DND-41 (cell line): ENCODE data around the gene PLVAP.

Source experiments
- EZH2 ChIP-seq: IDR thresholded peaks from 3 replicates; pipeline ENCODE4 v1.6.1; 2012; ENCODE audit warnings: borderline replicate concordance, low read depth, mild to moderate bottlenecking, moderate library complexity, low read length, inconsistent platforms; ENCODE audit not compliant: severe bottlenecking
- TF ChIP-seq, protein P1 (sequence below): IDR thresholded peaks from 2 replicates; pipeline ENCODE4 v1.5.1; 2012; ENCODE audit warnings: borderline replicate concordance, low read length, moderate library complexity, mild to moderate bottlenecking; ENCODE audit not compliant: poor library complexity, severe bottlenecking; ENCODE audit errors: extremely low read depth

DNA sequence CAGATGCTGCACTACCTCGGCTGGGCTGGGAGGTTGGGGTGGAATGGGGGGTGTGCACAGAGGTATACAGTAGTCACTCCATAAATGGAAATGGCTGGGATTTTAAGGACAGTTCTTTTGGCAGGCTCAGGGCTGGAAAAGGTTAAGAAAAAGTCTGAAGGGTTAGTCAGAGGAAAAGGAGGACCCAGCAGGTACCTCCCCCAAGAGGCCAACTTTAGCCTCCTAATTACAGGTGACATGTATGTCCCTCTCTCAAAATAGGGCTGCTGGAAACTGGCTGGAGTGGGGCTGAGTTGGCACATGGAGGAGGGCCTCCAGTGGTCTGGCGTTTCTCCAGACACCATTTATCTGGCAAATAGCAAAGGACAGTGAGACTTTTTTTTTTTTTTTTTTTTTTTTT lies 15.9 kb upstream of the PLVAP start:
- TF ChIP-seq, protein P1, sequence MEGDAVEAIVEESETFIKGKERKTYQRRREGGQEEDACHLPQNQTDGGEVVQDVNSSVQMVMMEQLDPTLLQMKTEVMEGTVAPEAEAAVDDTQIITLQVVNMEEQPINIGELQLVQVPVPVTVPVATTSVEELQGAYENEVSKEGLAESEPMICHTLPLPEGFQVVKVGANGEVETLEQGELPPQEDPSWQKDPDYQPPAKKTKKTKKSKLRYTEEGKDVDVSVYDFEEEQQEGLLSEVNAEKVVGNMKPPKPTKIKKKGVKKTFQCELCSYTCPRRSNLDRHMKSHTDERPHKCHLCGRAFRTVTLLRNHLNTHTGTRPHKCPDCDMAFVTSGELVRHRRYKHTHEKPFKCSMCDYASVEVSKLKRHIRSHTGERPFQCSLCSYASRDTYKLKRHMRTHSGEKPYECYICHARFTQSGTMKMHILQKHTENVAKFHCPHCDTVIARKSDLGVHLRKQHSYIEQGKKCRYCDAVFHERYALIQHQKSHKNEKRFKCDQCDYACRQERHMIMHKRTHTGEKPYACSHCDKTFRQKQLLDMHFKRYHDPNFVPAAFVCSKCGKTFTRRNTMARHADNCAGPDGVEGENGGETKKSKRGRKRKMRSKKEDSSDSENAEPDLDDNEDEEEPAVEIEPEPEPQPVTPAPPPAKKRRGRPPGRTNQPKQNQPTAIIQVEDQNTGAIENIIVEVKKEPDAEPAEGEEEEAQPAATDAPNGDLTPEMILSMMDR, result no peak
- no peak for TF ChIP-seq EZH2
